Thymus (tissue), 11 donors: ENCODE data around the gene NMU. TPM values are rescaled to one million over a fixed set of nuclear protein-coding genes. Genes with fewer than 3 reads are reported as not detected.

Source experiments
- DNase-seq, 9 donors: peaks; one replicate each; pipeline ENCODE4 v3.0.0-alpha.2; 2013; ENCODE audit warnings: low spot score in 9 of 9, low read depth in 6 of 9, missing footprints in 1 of 9
- H3K27ac ChIP-seq, 2 donors: one replicate each; pipeline ENCODE4 v1.5.1; 2013; ENCODE audit warnings: control low read depth in 1 of 2, low read depth in 1 of 2, low read length in 1 of 2, mild to moderate bottlenecking in 1 of 2, moderate library complexity in 1 of 2
- H3K27me3 ChIP-seq, 2 donors: one replicate each; pipeline ENCODE4 v1.5.1; 2013; ENCODE audit warnings: low read length in 1 of 2; ENCODE audit not compliant: control insufficient read depth in 2 of 2, insufficient read depth in 1 of 2
- H3K36me3 ChIP-seq, 2 donors: one replicate each; pipeline ENCODE4 v1.5.1; 2013; ENCODE audit warnings: low read length in 1 of 2, mild to moderate bottlenecking in 1 of 2, moderate library complexity in 1 of 2; ENCODE audit not compliant: control insufficient read depth in 2 of 2, insufficient read depth in 2 of 2
- H3K4me1 ChIP-seq, 2 donors: one replicate each; pipeline ENCODE4 v1.5.1; 2013; ENCODE audit warnings: low read length in 2 of 2; ENCODE audit not compliant: control insufficient read depth in 2 of 2, insufficient read depth in 2 of 2
- H3K4me3 ChIP-seq, 2 donors: one replicate each; pipeline ENCODE4 v1.5.1; 2013; ENCODE audit warnings: low read length in 2 of 2, control low read depth in 1 of 2, mild to moderate bottlenecking in 1 of 2
- H3K9me3 ChIP-seq, 2 donors: one replicate each; pipeline ENCODE4 v1.5.1; 2013; ENCODE audit warnings: low read length in 1 of 2, mild to moderate bottlenecking in 1 of 2; ENCODE audit not compliant: control insufficient read depth in 2 of 2, insufficient read depth in 1 of 2
- WGBS: extraction: QIAGEN DNeasy Blood & Tissue Kit; methylation state at CpG from one replicate; pipeline ENCODE4 v1.1.7; 2013; 5-methylcytosine and 5-hydroxymethylcytosine counted together
- polyA plus RNA-seq: library from polyadenylated mRNA; stranded (reverse); fragments of 200-250 nt; gene quantifications from one replicate; pipeline ENCODE4 v1.2.3, GENCODE V29; 2013
- total RNA-seq: library from RNA; stranded (reverse); fragments of 120-200 nt; gene quantifications from one replicate; pipeline ENCODE4 v1.2.4, GENCODE V29; 2013
- donor health status: healthy.

Gene NMU
- total and polyA plus RNA-seq, 2 donors, result 2.5 to 2.9 TPM

- peak overlapping the region; percentile 64 to 86 for H3K27ac ChIP-seq
- peaks cover 6 to 8% of the 10 kb centered on the region in 2 donors for H3K4me1 ChIP-seq
- no peaks in the 10 kb centered on the region for H3K9me3 ChIP-seq
- peak in 7 of 9 donors; percentile 17 to 69 (median 36) for DNase-seq
- H3K36me3 ChIP-seq, result no peaks in the 10 kb centered on the region
- WGBS, result under 1% methylated on average over 87 of the region's 87 CpGs
- peaks cover 12 to 35% of the 10 kb centered on the region in 2 donors for H3K27me3 ChIP-seq
- H3K4me3 ChIP-seq, result peak overlapping the region; percentile 76 to 85
Observed at GRCh38 chr4:55545641-55546505, 90.2 kb downstream of the NMU start.

Other genes starting within 250 kb of the NMU start
- 49.8 TPM for gene TMEM165, start 240.3 kb downstream of the NMU start, total RNA-seq
- 125 TPM for gene TMEM165, start 240.3 kb downstream of the NMU start, polyA plus RNA-seq
- gene CLOCK, start 89.4 kb downstream of the NMU start, total RNA-seq, result 6.0 TPM
- gene CLOCK, start 89.4 kb downstream of the NMU start, polyA plus RNA-seq, result 4.9 TPM
- not detected for gene PDCL2, start 44.1 kb downstream of the NMU start, total RNA-seq
- gene PDCL2, start 44.1 kb downstream of the NMU start, polyA plus RNA-seq, result 0.11 TPM
- gene EXOC1L, start 183.5 kb upstream of the NMU start, total RNA-seq, result not detected
- gene EXOC1L, start 183.5 kb upstream of the NMU start, polyA plus RNA-seq, result not detected
- 30.5 TPM for gene EXOC1, start 217.3 kb upstream of the NMU start, total RNA-seq
- 38.8 TPM for gene EXOC1, start 217.3 kb upstream of the NMU start, polyA plus RNA-seq